Activated T-cell treated with anti-CD3 and anti-CD28 coated beads for 4 hours (primary cell): ENCODE results near the gene ASB5.
"Not testable (repeated sequence)": the region's sequence is repeated elsewhere in the genome, so short reads cannot be mapped to it uniquely, and the experiment has no call there.

Source experiments
- DNase-seq: peaks from one replicate; pipeline ENCODE4 v3.0.0-alpha.2; 2020

Gene ASB5

GRCh38 chr4:176268963-176269362, at the start of gene ASB5:
TSS of gene ASB5 (minus strand) at chr4:176269222. CDS start at chr4:176269108, 114 bp downstream.
- DNase-seq = no peak

- no peak for DNase-seq
These were observed 44.7 kb upstream of the ASB5 start for GRCh38 chr4:176313596-176314336.

- no peak for DNase-seq
These were observed 40.8 kb upstream of the ASB5 start for GRCh38 chr4:176309772-176310171.

GRCh38 chr4:176309046-176309445, 40.0 kb upstream of the ASB5 start:
- DNase-seq = no peak

GRCh38 chr4:176308441-176308840, 39.4 kb upstream of the ASB5 start:
- DNase-seq = no peak

- no peak for DNase-seq
These were observed 38.6 kb upstream of the ASB5 start for GRCh38 chr4:176307666-176307930.

- no peak for DNase-seq
These were observed 38.0 kb upstream of the ASB5 start for GRCh38 chr4:176306837-176307665.

GRCh38 chr4:176303938-176304337, 34.9 kb upstream of the ASB5 start:
- DNase-seq = no peak

GRCh38 chr4:176302283-176303275, 33.6 kb upstream of the ASB5 start:
- no peak for DNase-seq

GRCh38 chr4:176300565-176300964, 31.5 kb upstream of the ASB5 start:
- DNase-seq = no peak

- DNase-seq = no peak
These were observed 31.0 kb upstream of the ASB5 start for GRCh38 chr4:176300036-176300435.

GRCh38 chr4:176298664-176299063, 29.6 kb upstream of the ASB5 start:
- DNase-seq = no peak

GRCh38 chr4:176295907-176296306, 26.9 kb upstream of the ASB5 start:
- DNase-seq = not testable (repeated sequence)

- DNase-seq = no peak
These were observed 24.6 kb upstream of the ASB5 start for GRCh38 chr4:176293660-176294059.

GRCh38 chr4:176292920-176293319, 23.9 kb upstream of the ASB5 start:
- DNase-seq = no peak

GRCh38 chr4:176291748-176292147, 22.7 kb upstream of the ASB5 start:
- no peak for DNase-seq

GRCh38 chr4:176290520-176290919, 21.5 kb upstream of the ASB5 start:
- no peak for DNase-seq

GRCh38 chr4:176289561-176289960, 20.5 kb upstream of the ASB5 start:
- no peak for DNase-seq

- DNase-seq = no peak
These were observed 19.0 kb upstream of the ASB5 start for GRCh38 chr4:176288020-176288419.

- no peak for DNase-seq
These were observed 18.5 kb upstream of the ASB5 start for GRCh38 chr4:176287546-176287945.

GRCh38 chr4:176286728-176287127, 17.7 kb upstream of the ASB5 start:
- DNase-seq = no peak

GRCh38 chr4:176279560-176279959, 10.5 kb upstream of the ASB5 start:
- not testable (repeated sequence) for DNase-seq
